HL-60/S4 (cell line): ENCODE measurements around the gene NIP7.
"Not testable (repeated sequence)": the region's sequence is repeated elsewhere in the genome, so short reads cannot be mapped to it uniquely, and the experiment has no call there.

ENCODE experiments used
- in situ Hi-C: fragments of 300-500 bp; cut with MboI; formaldehyde crosslinking; loops from 2 replicates; pipeline ENCODE4 v1.14.3; 2022; ENCODE audit warnings: low sequenced_read_pairs

Gene NIP7

DNA sequence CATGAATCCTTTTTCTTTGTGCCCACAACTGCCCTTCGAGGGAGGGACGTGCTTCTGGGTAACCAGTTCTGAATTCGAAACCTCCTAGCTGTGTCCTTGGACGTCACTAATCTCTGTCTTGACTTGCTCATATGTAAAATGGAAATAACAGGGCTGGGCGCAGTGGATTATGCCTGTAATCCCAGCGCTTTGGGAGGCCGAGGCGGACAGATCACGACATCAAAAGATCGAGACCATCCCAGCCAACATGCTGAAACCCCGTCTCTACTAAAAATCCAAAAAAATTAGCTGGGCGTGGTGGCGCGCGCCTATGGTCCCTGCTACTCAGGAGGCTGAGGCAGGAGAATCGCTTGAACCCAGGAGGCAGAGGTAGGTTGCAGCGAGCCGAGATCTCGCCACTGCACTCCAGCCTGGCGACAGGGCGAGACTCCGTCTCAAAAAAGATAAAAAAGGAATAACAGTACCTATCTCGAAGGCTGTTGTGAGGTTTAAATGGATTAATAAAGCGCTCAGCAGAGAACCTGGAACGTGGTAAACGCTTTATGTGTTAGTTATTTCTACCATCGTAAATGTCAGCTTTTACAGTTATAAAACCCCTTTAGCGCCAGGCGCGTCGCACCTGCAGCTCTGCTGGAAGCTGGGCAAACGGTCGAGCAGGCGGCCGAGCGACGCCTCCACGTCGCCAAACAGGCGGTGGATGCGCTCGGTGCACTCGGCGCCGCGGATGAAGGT is 849 bp upstream of the NIP7 start:
- in situ Hi-C loops, result no loop called here

- in situ Hi-C loops, result no loop called here
Measured at GRCh38 chr16:69340095-69340644, 598 bp downstream of the NIP7 start.

GRCh38 chr16:69344171-69344570 is 4.6 kb downstream of the NIP7 start:
- in situ Hi-C loops, result no loop called here

DNA sequence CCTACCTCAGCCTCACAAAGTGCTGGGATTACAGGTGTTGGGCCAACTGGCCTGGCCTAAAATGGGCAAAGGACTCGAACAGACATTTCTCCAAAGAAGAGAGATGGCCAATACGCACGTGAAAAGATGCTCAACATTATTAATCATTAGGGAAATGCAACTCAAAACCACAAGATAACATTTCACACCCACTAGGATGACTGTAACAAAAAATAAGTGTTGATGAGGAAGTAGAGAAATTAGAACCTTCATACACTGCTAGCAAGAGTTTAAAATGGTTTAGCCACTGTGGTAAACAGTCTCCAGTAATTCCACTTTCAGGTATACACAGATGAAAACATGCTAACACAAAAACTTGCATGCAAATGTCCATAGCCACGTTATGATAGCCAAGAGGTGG is 6.4 kb downstream of the NIP7 start:
- in situ Hi-C loops, result no loop called here

GRCh38 chr16:69346683-69347082 is 7.1 kb downstream of the NIP7 start:
- in situ Hi-C loops, result no loop called here

DNA sequence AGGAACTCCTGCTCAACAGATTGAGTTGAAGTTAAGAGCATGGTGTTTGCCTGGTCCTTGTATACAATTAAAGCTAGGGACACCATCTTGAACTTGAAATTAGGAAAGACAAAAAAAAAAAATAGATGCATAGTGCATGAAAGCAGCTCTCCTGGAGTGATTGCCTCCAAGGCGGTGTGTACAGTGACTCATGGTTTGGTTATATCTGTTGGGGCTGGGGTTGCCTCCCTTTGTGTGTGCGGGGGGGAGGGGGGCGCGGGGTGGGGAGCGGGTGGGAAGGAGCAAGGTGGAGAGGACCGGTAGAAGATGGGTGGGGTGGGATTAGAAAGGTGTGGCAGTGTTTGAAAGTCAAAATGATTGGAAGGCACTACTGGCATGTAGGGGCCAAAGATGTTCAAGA is 8.7 kb downstream of the NIP7 start:
- in situ Hi-C loops, result no loop called here

DNA sequence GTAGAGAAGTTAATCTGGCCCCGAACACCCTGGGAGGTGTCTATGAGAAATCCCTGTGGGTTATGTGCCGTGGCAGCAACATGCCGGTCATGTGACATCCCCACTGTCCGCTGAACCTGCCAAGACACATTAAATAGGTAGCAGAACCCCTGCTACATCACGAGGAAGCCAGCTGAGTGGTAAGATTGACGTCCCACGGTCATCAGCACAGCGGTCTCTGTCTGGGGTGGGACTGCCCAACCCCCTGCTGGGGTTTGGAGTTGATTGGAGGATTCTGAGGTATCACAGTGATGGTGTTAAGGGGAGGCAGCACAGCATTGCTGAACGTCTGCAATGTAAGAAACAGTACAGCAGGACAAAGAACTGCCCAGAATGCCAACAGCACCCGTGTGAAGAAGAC is 10.0 kb downstream of the NIP7 start:
- in situ Hi-C loops, result no loop called here

- in situ Hi-C loops, result no loop called here
Measured at GRCh38 chr16:69350536-69351133, 11.1 kb downstream of the NIP7 start.

GRCh38 chr16:69351309-69352027 is 11.9 kb downstream of the NIP7 start, which contains the start of gene TMED6:
TSS of gene TMED6 (minus strand) at chr16:69351786. CDS start at chr16:69351753, 33 bp downstream.
- in situ Hi-C loops, result no loop called here

DNA sequence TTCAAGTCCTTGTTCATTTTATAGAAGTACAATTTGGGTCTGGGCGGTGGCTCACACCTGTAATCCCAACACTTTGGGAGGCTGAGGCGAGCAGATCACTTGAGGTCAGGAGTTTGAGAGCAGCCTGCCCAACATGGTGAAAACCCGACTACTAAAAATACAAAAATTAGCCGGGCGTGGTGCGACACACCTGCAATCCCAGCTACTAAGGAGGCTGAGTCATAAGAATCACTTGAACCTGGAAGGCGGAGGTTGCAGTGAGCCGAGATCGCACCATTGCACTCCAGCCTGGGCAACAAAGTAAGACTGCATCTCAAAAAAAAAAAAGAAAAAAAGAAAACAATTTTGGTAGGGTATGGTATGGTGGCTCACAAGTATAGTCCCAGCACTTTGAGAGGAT is 20.5 kb downstream of the NIP7 start:
- in situ Hi-C loops, result not testable (repeated sequence)

DNA sequence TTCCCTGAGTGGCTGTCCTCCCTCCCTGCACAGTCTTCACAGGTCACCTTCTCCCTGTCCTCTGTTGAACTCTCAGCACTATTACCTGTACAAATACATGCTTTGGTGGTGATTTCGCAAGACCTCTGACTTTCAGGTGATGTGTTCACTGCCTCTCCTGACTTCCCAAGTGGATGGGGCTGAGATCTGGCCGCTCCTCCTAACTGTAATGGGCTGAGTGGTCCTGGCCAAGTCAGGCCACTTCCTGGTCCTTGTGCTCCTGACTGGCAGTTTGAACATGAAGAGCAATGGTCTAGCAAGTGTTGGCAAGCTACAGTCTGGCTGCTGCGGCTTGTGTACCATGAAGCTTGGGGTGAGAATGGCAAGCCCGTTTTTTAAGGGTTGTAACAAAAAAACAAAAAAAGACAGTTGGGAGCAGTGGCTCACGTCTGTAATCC is 23.7 kb downstream of the NIP7 start:
- in situ Hi-C loops, result no loop called here

GRCh38 chr16:69364088-69364487 is 24.5 kb downstream of the NIP7 start:
- in situ Hi-C loops, result no loop called here

DNA sequence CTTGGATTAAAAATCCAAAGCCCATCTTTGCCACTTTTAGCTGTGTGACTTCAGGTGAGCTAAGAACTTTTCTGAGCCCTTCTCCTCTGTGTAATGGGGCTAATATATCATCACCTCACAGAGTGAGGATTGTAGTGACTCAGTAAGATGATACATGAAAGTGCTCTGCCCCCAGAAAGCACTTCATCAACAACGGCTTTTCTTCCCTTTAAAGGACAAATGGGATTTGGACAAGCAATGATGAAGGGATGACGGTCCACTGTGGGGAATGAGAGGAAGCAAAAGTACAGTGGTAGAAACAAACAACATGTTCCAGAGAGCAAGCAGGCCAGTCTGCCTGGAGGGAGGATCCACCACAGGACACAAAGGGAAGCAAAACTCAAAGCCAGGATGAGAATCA is 26.3 kb downstream of the NIP7 start:
- in situ Hi-C loops, result no loop called here

DNA sequence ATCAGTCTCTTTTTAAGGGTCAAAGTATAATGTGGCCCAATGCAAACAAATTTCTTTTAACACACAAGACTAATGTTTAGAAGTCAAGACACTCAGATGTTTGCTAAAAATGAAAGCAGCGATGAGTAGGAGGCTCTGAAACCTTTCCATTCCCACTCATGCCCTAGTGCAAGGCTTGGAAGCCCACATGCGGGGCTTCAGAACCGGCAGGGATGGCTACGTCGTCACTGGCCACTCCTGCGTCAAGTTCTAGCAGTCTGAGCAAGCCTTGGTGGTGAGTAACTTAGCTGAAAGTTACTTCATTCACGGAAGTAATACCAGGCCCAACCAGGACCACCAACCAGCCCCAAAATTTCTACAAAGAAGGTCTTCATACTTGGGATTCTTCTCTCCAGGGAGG is 26.9 kb downstream of the NIP7 start:
- in situ Hi-C loops, result no loop called here

DNA sequence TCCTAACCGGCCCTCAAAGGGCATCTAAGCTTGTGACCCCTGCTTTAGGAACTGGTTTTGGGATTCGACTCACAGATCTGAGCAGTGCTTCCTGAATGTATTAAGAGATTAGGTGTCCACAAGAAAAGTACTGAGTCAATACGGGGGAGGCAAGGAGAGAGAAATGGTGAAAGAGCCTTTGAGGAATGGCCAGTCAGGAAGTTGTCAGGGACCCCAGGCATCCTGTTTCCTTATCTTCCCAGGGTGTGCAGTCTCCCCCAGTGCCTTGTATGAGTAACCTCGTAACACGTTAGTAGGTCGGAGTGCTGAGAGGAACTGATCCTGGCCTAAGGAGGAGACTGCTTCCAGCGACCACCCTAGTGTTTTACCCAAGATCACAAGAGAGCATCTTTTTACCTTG is 28.4 kb downstream of the NIP7 start:
- in situ Hi-C loops, result no loop called here

GRCh38 chr16:69368866-69369265 is 29.3 kb downstream of the NIP7 start:
- in situ Hi-C loops, result no loop called here

GRCh38 chr16:69371564-69371963 is 32.0 kb downstream of the NIP7 start:
- in situ Hi-C loops, result no loop called here

GRCh38 chr16:69373019-69373418 is 33.4 kb downstream of the NIP7 start:
- in situ Hi-C loops, result no loop called here

DNA sequence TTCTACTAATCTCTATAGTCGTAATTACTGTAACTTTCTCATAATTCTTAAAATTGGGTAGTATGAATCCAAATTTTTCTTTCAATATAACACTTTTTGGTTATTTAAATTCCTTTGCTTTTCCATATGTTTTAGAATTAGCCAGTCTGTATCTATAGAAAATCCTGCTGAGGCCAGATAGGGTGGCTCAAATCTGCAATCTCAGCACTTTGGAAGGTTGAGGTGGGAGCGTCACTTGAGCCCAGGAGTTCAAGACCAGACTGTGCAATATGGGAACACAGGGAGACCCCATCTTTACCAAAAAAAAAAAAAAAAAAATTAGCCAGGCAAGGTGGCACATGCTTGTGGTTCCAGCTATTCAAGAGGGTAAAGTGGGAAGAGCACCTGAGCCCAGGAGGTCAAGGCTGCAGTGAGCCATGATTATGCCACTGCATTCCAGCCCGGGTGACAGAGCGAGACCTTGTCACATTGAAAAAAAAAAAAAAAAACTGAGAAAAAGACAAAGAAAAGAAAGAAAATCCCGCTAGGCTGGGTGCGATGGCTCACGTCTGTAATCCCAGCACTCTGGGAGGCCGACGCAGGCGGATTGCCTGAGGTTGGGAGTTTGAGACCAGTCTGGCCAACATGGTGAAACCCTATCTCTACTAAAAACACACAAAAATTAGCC is 37.0 kb downstream of the NIP7 start:
- in situ Hi-C loops, result no loop called here

DNA sequence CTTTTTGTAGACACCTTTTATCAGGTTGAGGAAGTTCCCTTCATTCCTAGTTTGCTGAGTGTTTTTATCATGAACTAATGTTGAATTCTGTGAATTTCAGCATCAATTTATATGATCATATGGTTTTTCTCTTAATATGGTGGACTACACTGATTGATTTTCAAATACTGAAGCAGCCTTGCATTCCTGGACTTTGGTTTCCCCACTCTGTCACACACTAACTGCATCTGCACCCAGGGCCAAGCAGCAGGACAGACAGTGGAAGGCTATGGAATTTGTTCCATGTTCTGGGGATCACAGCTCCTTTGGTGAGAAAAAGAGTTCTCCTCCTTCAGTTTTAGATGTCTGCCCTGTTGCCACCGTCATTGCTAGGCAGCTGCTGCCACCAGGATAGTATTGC is 38.5 kb downstream of the NIP7 start:
- in situ Hi-C loops, result no loop called here

DNA sequence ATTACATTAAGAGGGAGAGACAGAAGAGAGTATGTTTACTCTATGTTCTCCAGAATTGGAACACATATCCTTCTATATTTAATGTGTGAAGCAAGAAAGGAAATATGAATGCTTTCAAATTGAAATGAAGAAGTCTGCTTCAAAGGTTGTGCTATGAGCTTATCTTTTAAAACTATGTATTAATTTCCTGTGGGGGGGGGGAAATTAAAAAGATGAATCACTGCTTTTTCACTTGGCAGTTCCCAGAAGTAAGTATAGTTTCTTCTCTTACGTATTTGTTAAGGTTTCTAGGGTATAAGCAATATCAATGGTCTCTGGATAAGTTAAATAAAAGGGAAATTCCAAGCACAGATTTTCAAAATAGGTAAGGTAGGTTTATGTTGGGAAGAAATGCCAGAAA is 39.2 kb downstream of the NIP7 start:
- in situ Hi-C loops, result no loop called here
